GM18517 (cell line): Measurements from ENCODE around the gene IP6K3.

ENCODE experiments used
- ATAC-seq: cut with Tn5 transposase; IDR thresholded peaks from one replicate; pipeline ENCODE4 v1.9.1; 2021; ENCODE audit warnings: mild to moderate bottlenecking, moderate library complexity; ENCODE audit not compliant: unreplicated experiment

The IP6K3 gene

GRCh38 chr6:33759887-33760629 lies 13.4 kb upstream of the IP6K3 start:
- no peak for ATAC-seq

DNA sequence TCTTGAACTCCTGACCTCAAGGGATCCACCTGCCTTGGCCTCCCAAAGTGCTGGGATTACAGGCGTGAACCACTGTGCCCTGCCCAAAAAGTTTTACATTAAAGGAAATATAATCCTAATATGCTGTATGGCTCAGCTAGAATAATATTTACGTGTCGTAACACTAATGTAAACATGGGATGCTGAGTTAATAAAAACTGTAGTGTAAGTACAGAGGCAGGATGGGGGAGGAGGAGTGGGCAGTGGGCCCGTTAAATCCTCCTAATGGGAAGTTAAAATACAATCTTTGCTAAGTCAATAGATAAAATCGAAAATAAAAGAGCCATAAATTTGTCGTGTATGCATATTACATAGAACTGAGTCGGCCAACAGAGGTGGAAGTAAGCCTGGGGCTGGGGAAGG lies 12.1 kb upstream of the IP6K3 start:
- no peak for ATAC-seq

GRCh38 chr6:33757906-33758305 lies 11.2 kb upstream of the IP6K3 start:
- no peak for ATAC-seq

GRCh38 chr6:33757113-33757512 lies 10.4 kb upstream of the IP6K3 start:
- ATAC-seq, result no peak

GRCh38 chr6:33756211-33756954 lies 9.7 kb upstream of the IP6K3 start:
- ATAC-seq, result no peak

DNA sequence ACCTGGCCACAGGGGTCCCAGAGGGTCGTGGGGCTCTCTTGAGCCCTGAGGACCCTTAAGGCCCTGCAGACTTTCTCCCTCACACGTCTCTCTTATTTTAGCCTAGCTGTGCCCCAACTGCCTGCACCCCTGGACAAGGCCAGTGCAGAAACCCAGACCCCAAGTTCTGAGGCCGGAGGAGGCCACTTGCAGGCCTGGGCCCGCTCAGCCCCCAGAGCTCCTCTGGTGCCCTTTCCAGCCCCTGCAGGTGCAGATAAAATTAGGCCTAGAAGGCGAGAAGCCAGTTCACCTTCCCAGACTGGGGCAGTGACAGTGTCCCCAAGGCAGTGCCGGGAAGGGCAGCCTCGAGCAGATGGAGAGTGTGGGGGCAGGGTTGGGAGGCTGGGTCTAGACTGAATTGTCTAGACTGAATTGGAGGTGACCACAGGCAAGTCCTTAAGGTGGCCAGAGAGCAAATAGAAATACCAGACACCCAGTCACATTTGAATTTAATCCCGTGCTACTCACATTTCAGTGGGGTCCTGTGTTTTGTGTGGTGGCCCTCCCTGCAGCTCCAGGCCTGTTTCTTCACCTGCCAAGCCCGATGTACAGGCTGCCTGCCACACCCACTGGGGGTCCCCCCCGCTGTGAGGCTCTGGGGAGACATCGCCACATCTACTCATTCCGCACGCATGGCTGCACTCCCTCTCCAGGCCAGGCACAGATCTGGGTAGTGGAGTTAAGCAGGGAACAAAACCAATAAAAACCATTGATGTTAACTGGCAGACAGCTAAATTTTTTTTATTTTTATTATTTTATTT lies 8.6 kb upstream of the IP6K3 start:
- ATAC-seq, result no peak

DNA sequence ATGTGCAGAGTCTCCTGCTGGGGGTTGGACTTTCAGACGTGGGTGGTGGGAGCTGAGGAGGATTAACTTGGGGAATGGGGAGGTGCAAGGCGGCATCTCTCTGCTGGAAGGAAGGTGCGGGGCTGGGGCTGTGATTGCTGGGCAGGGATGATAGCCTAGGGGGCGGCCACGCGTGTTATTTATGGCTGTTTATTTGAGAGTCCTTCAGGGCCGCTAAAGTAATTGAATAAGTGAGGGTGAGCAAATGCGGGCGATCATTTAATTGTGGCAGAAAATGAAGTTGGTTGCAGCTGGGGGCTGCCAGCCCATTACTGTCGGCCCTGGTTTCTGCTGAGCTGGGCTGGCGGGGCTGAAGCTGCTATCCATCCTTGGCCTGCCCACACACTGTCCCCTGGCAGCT lies 7.5 kb upstream of the IP6K3 start:
- ATAC-seq, result no peak

DNA sequence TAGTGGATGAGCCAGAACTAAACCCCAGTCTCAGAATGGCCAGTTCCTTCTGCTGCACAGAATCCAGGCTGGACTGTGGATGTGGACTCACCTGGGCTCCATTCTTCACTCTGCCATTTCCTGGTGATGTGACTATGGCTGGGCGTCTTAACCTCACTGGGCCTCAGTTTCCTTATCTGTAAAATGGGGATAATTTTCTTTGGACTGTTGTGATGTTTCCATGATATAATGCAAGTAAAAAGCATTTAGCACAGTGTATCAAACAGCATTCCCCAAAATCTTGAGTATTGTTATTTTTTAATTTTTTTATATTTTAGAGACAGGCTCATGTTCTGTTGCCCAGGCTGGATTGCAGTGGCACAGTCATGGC lies 5.9 kb upstream of the IP6K3 start:
- ATAC-seq, result no peak

DNA sequence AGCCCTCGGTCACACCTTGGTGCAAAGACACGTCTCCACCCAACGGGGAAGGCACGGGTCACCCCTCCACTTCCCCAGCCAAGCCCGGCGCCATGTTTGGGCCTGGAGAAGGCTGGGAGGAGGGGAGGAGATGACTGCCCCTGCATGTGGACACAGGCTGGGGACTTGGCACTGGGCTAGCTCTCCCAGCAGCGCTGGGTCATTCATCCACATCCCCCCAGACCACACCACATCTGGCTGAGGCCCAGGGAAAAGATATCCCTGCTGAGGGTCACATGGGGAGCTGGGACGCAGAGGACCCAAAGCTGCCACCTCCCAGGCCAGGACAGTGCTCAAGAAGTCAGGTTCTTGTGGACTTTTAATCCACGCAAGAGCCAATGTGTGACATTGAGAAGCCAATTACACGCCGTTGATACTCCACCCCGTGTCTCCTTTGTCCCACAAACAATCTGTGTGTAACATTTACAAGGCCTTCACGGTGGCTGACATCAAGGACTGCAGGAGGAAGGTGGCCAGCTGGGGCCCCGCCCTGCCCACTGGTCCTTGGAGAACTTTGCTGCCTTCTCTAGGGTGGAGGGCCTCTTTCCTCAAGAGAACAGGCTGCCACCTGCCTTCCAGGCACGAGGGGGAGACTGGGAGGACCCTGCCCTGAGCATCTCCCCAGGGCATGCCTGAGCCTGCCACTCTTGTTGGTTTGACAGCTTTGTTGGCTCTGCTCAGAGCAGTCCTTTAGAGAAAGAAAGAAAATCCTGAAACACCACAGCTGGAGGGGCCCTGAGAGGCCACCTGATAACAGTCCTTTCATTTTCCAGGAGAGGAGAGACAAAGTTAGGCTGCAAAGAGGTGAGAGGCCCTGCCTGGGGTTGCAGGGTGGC lies 5.3 kb upstream of the IP6K3 start:
- ATAC-seq, result no peak

DNA sequence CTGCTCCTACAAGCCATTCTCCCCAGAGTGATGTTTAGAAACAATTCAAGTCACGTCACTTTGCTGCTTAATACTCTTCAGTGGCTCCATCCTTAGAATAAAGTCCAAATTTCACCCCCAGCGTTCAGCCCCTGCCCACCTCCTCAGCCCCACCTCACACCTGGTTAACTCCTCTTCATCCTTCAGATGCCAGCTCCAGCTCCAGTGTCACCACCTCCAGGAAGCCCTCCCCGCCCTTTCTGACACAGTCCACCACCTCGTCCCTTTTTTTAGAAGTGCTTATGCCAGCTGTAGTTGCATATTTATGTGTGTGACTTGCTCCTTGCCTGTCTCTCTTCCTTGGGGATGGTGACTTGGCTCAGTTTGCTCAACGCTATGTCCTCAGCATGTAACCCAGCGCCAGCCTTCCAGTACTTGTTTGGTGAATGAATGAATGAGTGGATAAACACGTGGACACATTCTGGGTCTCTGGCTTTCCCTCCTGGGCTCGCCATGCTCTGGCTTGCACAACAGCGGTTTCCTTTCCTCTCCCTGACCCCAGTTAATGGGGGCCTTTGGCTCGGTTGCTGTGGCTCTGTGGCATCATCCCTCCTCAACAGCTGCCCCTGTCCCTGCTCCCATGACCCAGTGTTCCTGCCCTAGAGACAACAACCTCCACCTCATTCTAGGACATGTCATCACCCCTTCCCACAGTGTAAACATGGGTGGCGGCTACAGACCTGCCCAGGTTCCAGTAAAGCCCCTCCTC lies 3.7 kb upstream of the IP6K3 start:
- no peak for ATAC-seq

DNA sequence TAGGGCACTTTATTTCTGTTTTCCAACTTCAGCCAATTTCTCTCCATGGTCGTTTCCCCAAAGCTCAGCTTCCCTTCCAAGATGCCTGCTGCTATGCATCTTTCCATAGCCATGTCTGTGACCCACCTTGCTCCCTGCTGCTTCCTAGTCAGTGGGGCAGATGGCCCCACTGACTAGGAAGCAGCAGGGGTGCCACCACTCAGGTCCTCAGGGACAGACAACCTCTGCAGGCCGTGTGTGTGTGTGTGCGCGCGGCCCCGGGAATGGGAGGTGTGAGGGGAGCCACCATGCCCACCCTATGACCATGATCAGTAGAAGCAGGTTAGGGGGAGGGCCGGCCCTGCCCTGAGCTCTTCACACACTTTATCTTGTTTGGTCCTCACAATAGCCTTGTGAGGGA lies 2.7 kb upstream of the IP6K3 start:
- ATAC-seq, result no peak

- ATAC-seq, result no peak
These were observed 2.1 kb upstream of the IP6K3 start for GRCh38 chr6:33748841-33749240.

DNA sequence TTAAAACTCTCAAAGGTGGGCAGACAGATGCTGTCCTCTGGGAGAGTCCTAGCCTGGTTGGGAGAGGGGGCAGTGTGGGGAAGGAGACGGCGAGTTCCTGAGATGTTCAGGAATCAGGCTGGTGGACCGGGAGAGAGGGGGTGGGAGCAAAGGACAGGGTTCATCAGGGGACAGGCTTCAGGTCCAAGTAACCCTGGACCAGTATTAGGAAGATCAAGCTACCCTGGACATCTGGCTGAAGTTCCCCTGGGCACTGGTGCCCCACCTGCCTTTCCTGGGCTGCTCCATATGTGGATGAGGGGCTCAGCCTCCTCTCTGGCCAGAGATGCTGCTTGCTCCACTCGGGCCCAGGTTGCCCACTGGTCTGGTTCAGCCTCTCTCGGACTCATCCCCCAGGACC lies 1.1 kb upstream of the IP6K3 start:
- no peak for ATAC-seq

GRCh38 chr6:33746036-33746600 lies 587 bp downstream of the IP6K3 start:
- ATAC-seq, result no peak

DNA sequence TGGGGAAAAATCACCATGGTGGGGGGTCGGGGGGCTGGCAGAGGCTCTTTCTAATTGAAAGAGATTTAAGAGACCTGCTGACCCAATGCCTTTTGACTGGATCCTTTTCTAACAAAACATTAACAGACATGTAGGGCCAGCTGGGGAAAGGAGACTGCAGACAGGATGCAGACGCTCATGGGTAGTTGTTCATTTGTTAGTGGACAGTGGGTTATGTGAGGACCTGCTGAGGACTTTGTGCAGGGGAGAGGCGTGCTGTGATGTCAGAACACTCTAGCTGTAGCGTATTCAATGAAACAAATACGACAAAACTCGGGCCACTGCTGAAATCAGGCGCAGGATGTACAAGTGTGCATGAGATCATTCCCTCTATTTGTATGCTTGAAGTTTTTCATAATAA lies 1.2 kb downstream of the IP6K3 start:
- no peak for ATAC-seq

DNA sequence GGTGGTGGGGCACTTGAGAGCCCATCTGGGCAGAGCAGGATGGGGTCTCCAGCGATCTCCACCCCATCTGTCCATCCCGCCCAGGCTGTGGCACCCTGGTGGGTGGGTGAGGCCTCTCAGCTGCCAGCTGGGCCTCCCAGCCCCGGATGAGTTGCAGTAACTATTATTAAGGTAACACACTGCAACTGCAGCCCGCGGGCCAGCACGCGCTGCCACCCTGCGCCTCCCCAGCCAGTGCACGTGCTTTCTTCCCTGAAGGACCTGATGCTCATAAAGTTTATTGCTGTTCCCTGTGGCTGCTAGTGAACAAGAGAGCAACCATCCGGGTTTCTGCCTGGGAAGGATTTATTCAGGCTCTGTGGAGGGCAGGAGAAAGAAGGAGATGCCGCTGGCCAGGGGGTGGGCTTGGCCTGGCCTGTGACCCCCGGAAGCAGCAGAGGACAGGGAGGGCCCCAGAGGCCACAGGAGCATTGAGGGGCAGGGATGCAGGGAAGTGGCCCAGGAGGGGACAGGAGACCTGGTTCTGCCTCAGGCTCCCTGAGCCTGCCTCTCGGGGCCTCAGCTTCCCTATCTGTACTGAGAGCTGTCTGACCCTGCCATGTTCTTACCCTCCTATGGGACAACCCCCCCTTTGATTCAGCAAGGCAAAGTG lies 1.7 kb downstream of the IP6K3 start:
- no peak for ATAC-seq

GRCh38 chr6:33744001-33744848 lies 2.5 kb downstream of the IP6K3 start:
- ATAC-seq, result no peak

- no peak for ATAC-seq
These were observed 3.9 kb downstream of the IP6K3 start for GRCh38 chr6:33742837-33743236.
